K562 (cell line): ENCODE results near the gene CRYBG1.

Source experiments
- CTCF ChIP-seq, 3 experiments: IDR thresholded peaks in 2 of 3; conservative IDR thresholded peaks in 1 of 3; 2 replicates each; pipeline ENCODE4 v1.5.1; 2011 to 2012; ENCODE audit warnings: low read length in 3 of 3, mild to moderate bottlenecking in 3 of 3, control low read depth in 2 of 3, improper control_type of control experiment in 1 of 3, inconsistent platforms in 1 of 3, low read depth in 1 of 3, mixed read lengths in 1 of 3, moderate library complexity in 1 of 3; ENCODE audit not compliant: insufficient read depth in 2 of 3
- HMG20B ChIP-seq: fragments of 250-450 bp; sonication (Bioruptor Pico); IDR thresholded peaks from 2 replicates; pipeline ENCODE4 v1.5.0; 2021; ENCODE audit warnings: mild to moderate bottlenecking
- SRSF3 ChIP-seq: fragments of 200-400 bp; formaldehyde crosslinking; IDR thresholded peaks from 2 replicates; pipeline ENCODE4 v1.6.1; 2016; ENCODE audit warnings: mild to moderate bottlenecking, low read length, moderate library complexity; ENCODE audit not compliant: insufficient read depth

GRCh38 chr6:106370639-106371038 is 10.1 kb downstream of the CRYBG1 start:
- TF ChIP-seq CTCF (IDR thresholded peaks at IDR 0.05 in 2 of 3, conservative IDR thresholded peaks at IDR 0.05 in 1 of 3; ENCODE audit: insufficient read depth in 2 of 3, low read depth in 1 of 3, low read length in 3 of 3), result no peak
- TF ChIP-seq SRSF3, result no peak
- no peak for TF ChIP-seq HMG20B (CRISPR knock-in tag)
